MCF 10A (cell line): ENCODE data around the gene MTUS2. TPM values are rescaled to one million over a fixed set of nuclear protein-coding genes. Genes with fewer than 3 reads are reported as not detected.

Source experiments
- BruUV-seq: library from RNA; stranded (reverse); fragments of 400-500 nt; replicated peaks from 2 replicates; lab custom pipeline; 2021; lab: Mats Ljungman, UMichigan
- CTCF ChIA-PET: fragments of 300-600 bp; sonication (Branson Sonifier 250); formaldehyde crosslinking; extraction: SDS; loops from one replicate; lab custom pipeline; 2021; ENCODE audit warnings: antibody characterized with exemption, inconsistent platforms; lab: Yijun Ruan, JAX
- POLR2A ChIA-PET: fragments of 300-600, 350-650 bp; sonication (Branson Sonifier 250); formaldehyde crosslinking; extraction: SDS; loops from one replicate; lab custom pipeline; 2020; ENCODE audit warnings: antibody characterized with exemption, inconsistent platforms; lab: Yijun Ruan, JAX
- DNase-seq: peaks from one replicate; pipeline ENCODE4 v3.0.0-alpha.2; 2018; ENCODE audit not compliant: unreplicated experiment
- H3K27ac Mint-ChIP-seq: one replicate; pipeline ENCODE4 v1.8.0; 2022; ENCODE audit warnings: mild to moderate bottlenecking, low read depth, mixed read lengths; ENCODE audit not compliant: unreplicated experiment
- H3K27me3 Mint-ChIP-seq: one replicate; pipeline ENCODE4 v1.8.0; 2022; ENCODE audit warnings: mixed read lengths; ENCODE audit not compliant: insufficient read depth, unreplicated experiment
- H3K36me3 Mint-ChIP-seq: one replicate; pipeline ENCODE4 v1.8.0; 2022; ENCODE audit warnings: mild to moderate bottlenecking, moderate library complexity, mixed read lengths; ENCODE audit not compliant: insufficient read depth, unreplicated experiment
- H3K4me1 Mint-ChIP-seq: one replicate; pipeline ENCODE4 v1.8.0; 2022; ENCODE audit warnings: mixed read lengths; ENCODE audit not compliant: insufficient read depth, unreplicated experiment
- H3K4me3 Mint-ChIP-seq: one replicate; pipeline ENCODE4 v1.8.0; 2022; ENCODE audit warnings: mild to moderate bottlenecking, moderate library complexity, mixed read lengths; ENCODE audit not compliant: unreplicated experiment
- H3K9me3 Mint-ChIP-seq: one replicate; pipeline ENCODE4 v1.8.0; 2022; ENCODE audit warnings: mixed read lengths; ENCODE audit not compliant: unreplicated experiment
- CTCF ChIP-seq: fragments of 200-600 bp; IDR thresholded peaks from one replicate; pipeline ENCODE4 v1.8.0; 2022; ENCODE audit warnings: antibody characterized with exemption, mild to moderate bottlenecking; ENCODE audit not compliant: unreplicated experiment
- intact Hi-C: fragments of 100-400 bp; cut with micrococcal nuclease; formaldehyde crosslinking; loops from 2 replicates; pipeline ENCODE4 v1.14.1; 2022
- total RNA-seq: library from RNA; stranded (reverse); gene quantifications from 2 replicates; pipeline ENCODE4 v1.2.3, GENCODE V29; 2022

MTUS2 gene
- total RNA-seq, 1 experiment from 2014 or later, result not detected

GRCh38 chr13:28967029-28967915 lies 147.1 kb downstream of the MTUS2 start:
- Mint-ChIP-seq H3K27me3 (no peaks in the 10 kb centered on the region), H3K36me3 (no peaks in the 10 kb centered on the region), H3K9me3 (peaks cover 19% of the 10 kb centered on the region), H3K4me3 (no peak overlapping the region), H3K27ac (no peak overlapping the region), H3K4me1 (no peaks in the 10 kb centered on the region)
- TF ChIP-seq CTCF, result no peak
- no TSS peak for BruUV-seq
- ChIA-PET CTCF (no interaction called here), POLR2A (no interaction called here)
- intact Hi-C loops, result no loop called here
- peak; percentile 3 for DNase-seq

- no peak for TF ChIP-seq CTCF
- Mint-ChIP-seq H3K9me3 (no peaks in the 10 kb centered on the region), H3K27me3 (peaks cover 10% of the 10 kb centered on the region), H3K36me3 (no peaks in the 10 kb centered on the region), H3K4me1 (no peaks in the 10 kb centered on the region), H3K4me3 (no peak overlapping the region), H3K27ac (no peak overlapping the region)
- intact Hi-C loops, result no loop called here
- BruUV-seq, result no TSS peak
- ChIA-PET CTCF (no interaction called here), POLR2A (no interaction called here)
- no peak for DNase-seq
These were observed 156.1 kb downstream of the MTUS2 start for GRCh38 chr13:28976195-28976594.

GRCh38 chr13:28976636-28977035 lies 156.5 kb downstream of the MTUS2 start:
- Mint-ChIP-seq H3K27me3 (peaks cover 10% of the 10 kb centered on the region), H3K36me3 (no peaks in the 10 kb centered on the region), H3K4me1 (no peaks in the 10 kb centered on the region), H3K9me3 (peaks cover 1% of the 10 kb centered on the region), H3K27ac (no peak overlapping the region), H3K4me3 (no peak overlapping the region)
- DNase-seq, result no peak
- intact Hi-C loops, result no loop called here
- CTCF ChIA-PET, result no interaction called here
- POLR2A ChIA-PET, result no interaction called here
- TF ChIP-seq CTCF, result no peak
- BruUV-seq, result no TSS peak

- intact Hi-C loops, result no loop called here
- H3K27me3 Mint-ChIP-seq, result peaks cover 10% of the 10 kb centered on the region
- ChIA-PET CTCF (no interaction called here), POLR2A (no interaction called here)
- DNase-seq, result no peak
- no peaks in the 10 kb centered on the region for H3K36me3 Mint-ChIP-seq
- no peak overlapping the region for H3K4me3 Mint-ChIP-seq
- no peak for TF ChIP-seq CTCF
- no TSS peak for BruUV-seq
- H3K4me1 Mint-ChIP-seq, result no peaks in the 10 kb centered on the region
- no peak overlapping the region for H3K27ac Mint-ChIP-seq
- peaks cover 15% of the 10 kb centered on the region for H3K9me3 Mint-ChIP-seq
These were observed 158.4 kb downstream of the MTUS2 start for GRCh38 chr13:28978574-28978973.
